HepG2 (cell line): ENCODE data around the gene BTF3L4. TPM values are rescaled to one million over a fixed set of nuclear protein-coding genes. Genes with fewer than 3 reads are reported as not detected.
"Not testable (repeated sequence)": the region's sequence is repeated elsewhere in the genome, so short reads cannot be mapped to it uniquely, and the experiment has no call there.

Experiments
- ATAC-seq: fragments of 200-7000 bp; cut with Tn5 transposase; 3 replicates; pipeline ENCODE4 v1.9.1; 2020; ENCODE audit warnings: mild to moderate bottlenecking, moderate library complexity
- BruUV-seq: library from RNA; stranded (reverse); fragments of 400-500 nt; replicated peaks from 2 replicates; lab custom pipeline; 2021; lab: Mats Ljungman, UMichigan
- CTCF ChIA-PET: fragments of 300-600 bp; formaldehyde crosslinking; extraction: SDS; loops from one replicate; lab custom pipeline; 2021; ENCODE audit warnings: low total read pairs, inconsistent platforms, low intra/inter-chr PET ratio; lab: Yijun Ruan, JAX
- POLR2A ChIA-PET: fragments of 350-600 bp; sonication (Branson Sonifier 250); formaldehyde crosslinking; loops from one replicate; lab custom pipeline; 2020; ENCODE audit warnings: antibody characterized with exemption, inconsistent platforms; lab: Yijun Ruan, JAX
- DNase-seq: peaks from one replicate; pipeline ENCODE4 v3.0.0-alpha.2; 2015; ENCODE audit warnings: low spot score
- FAIRE-seq: peaks from 3 replicates; lab custom pipeline; 2011; peaks lifted over from hg19 to GRCh38; lab: Jason Lieb, UNC
- H2AFZ ChIP-seq: one replicate; pipeline ENCODE4 v1.6.1; 2011; ENCODE audit warnings: low read length, inconsistent platforms
- H3K27ac ChIP-seq: fragments of 300-600 bp; 3 replicates; pipeline ENCODE4 v1.8.0; 2011; ENCODE audit warnings: mixed run types, mild to moderate bottlenecking, mixed read lengths, low read length, inconsistent platforms; ENCODE audit not compliant: insufficient read depth; ENCODE audit errors: extremely low read length
- H3K27me3 ChIP-seq, 2 experiments: fragments of 200-600 bp in 1 of 2; 2 replicates in 1 of 2; 3 replicates in 1 of 2; pipeline versions ENCODE4 v1.6.0 to v1.8.0; 2011; ENCODE audit warnings: low read length in 2 of 2, mild to moderate bottlenecking in 2 of 2, moderate library complexity in 2 of 2, inconsistent platforms in 1 of 2; ENCODE audit not compliant: insufficient read depth in 2 of 2, control insufficient read depth in 1 of 2
- H3K36me3 ChIP-seq, 2 experiments: fragments of 200-600 bp in 1 of 2; replicated peaks in 1 of 2; 2 replicates in 1 of 2; 3 replicates in 1 of 2; pipeline versions ENCODE4 v1.5.1 to v1.8.0; 2011; ENCODE audit warnings: low read length in 2 of 2, inconsistent platforms in 1 of 2; ENCODE audit not compliant: insufficient read depth in 2 of 2, control insufficient read depth in 1 of 2
- H3K4me1 ChIP-seq: 2 replicates; pipeline ENCODE4 v1.5.1; 2012; ENCODE audit warnings: low read length, inconsistent platforms; ENCODE audit not compliant: insufficient read depth
- H3K4me2 ChIP-seq: 2 replicates; pipeline ENCODE4 v1.6.0; 2011; ENCODE audit warnings: low read depth, low read length, inconsistent platforms
- H3K4me3 ChIP-seq, 3 experiments: fragments of 200-600 bp in 1 of 3; sonication (generic), shearing (Covaris generic) in 1 of 3; replicated peaks in 1 of 3; 2 replicates each; pipeline ENCODE4 v1.5.1; 2011 to 2016; ENCODE audit warnings: low read length in 3 of 3, inconsistent platforms in 2 of 3, low read depth in 2 of 3, mild to moderate bottlenecking in 2 of 3, control low read depth in 1 of 3, mixed read lengths in 1 of 3; ENCODE audit not compliant: insufficient read depth in 1 of 3
- H3K79me2 ChIP-seq: one replicate; pipeline ENCODE4 v1.6.1; 2011; ENCODE audit warnings: low read length, inconsistent platforms; ENCODE audit not compliant: insufficient read depth
- H3K9ac ChIP-seq: 2 replicates; pipeline ENCODE4 v1.6.0; 2011; ENCODE audit warnings: mild to moderate bottlenecking, low read depth, low read length, inconsistent platforms; ENCODE audit not compliant: insufficient read depth
- H3K9me3 ChIP-seq: 2 replicates; pipeline ENCODE4 v1.5.1; 2012; ENCODE audit warnings: mild to moderate bottlenecking, low read length
- H4K20me1 ChIP-seq: 2 replicates; pipeline ENCODE4 v1.6.0; 2011; ENCODE audit warnings: inconsistent platforms, mild to moderate bottlenecking, low read length, moderate library complexity; ENCODE audit not compliant: insufficient read depth
- CEBPG ChIP-seq: IDR thresholded peaks from 2 replicates; pipeline ENCODE4 v1.6.1; 2016
- FOXP1 ChIP-seq, 2 experiments: fragments of 450-650 bp in 1 of 2; IDR thresholded peaks; 2 replicates each; pipeline ENCODE4 v1.6.1; 2017 to 2018; ENCODE audit warnings: antibody characterized with exemption in 1 of 2
- PLRG1 ChIP-seq: fragments of 450-650 bp; conservative IDR thresholded peaks from 2 replicates; pipeline ENCODE4 v1.6.1; 2016
- ZNF224 ChIP-seq: sonication (generic); formaldehyde crosslinking; IDR thresholded peaks from 2 replicates; pipeline ENCODE4 v1.5.0; 2020; ENCODE audit warnings: mild to moderate bottlenecking, missing genetic modification reagents
- WGBS: methylation state at CpG from one replicate; pipeline ENCODE4 v1.1.6; 2017; ENCODE audit warnings: low lambda C conversion rate; 5-methylcytosine and 5-hydroxymethylcytosine counted together
- in situ Hi-C: cut with HindIII; loops from 2 replicates; pipeline ENCODE4 v1.10.0; 2017; ENCODE audit warnings: low pct_unique_long_range_greater_than_20kb; ENCODE audit not compliant: extremely low pct_ligation_motif_present
- intact Hi-C: fragments of 100-400 bp; cut with micrococcal nuclease; formaldehyde crosslinking; loops from one replicate; pipeline ENCODE4 v1.10.0; 2022; ENCODE audit not compliant: unreplicated experiment
- polyA plus RNA-seq, 8 experiments: library from polyadenylated mRNA; depleted of rRNA in 3 of 8; stranded (reverse) in 7 of 8; unstranded in 1 of 8; fragments of >200 nt; fragmentation: Illumina TruSeq in 4 of 8; extraction: Trizol in 4 of 8; gene quantifications; 2 replicates each; pipeline versions ENCODE4 v1.2.1 to v1.2.3, GENCODE V29; 2011 to 2016; ENCODE audit warnings: low read depth in 4 of 8, missing spikeins in 1 of 8, mixed read lengths in 1 of 8; ENCODE audit not compliant: insufficient read depth in 1 of 8
- total RNA-seq, 5 experiments: library from RNA; depleted of rRNA; stranded (reverse); fragments of >200 nt; fragmentation: Illumina TruSeq; extraction: Trizol; gene quantifications; 2 replicates each; pipeline ENCODE4 v1.2.3, GENCODE V29; 2016; ENCODE audit warnings: low read depth in 1 of 5

BTF3L4 gene
- total and polyA plus RNA-seq, 2 of the 13 experiments (the other 11 are each of a cell fraction or from before 2014, with no cell fraction given), result 59.0 to 74.3 TPM

DNA sequence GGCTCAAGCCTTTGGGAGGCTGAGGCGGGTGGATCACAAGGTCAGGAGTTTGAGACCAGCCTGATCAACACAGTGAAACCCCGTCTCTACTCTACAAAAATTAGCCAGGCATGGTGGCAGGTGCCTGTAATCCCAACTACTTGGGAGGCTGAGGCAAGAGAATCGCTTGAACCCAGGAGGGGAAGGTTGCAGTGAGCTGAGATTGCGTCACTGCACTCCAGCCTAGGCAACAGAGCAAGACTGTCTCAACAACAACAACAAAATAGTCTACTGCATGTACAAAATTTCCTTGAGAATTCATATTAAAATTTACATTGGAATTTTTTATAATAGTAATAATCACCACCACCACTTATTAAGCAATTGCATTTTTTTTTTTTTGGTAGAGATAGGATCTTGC is 6.8 kb upstream of the BTF3L4 start:
- ATAC-seq, FAIRE-seq, CTCF ChIA-PET, DNase-seq, H3K9ac ChIP-seq, in situ Hi-C loops, H3K4me2 ChIP-seq, BruUV-seq, H3K4me3 ChIP-seq, H3K36me3 ChIP-seq, H3K9me3 ChIP-seq, H2AFZ ChIP-seq, H3K27ac ChIP-seq, H3K27me3 ChIP-seq, H4K20me1 ChIP-seq, intact Hi-C loops: not testable (repeated sequence)
- TF ChIP-seq CEBPG (CRISPR knock-in tag), result 0 out of 2 replicates have a peak, but pooled peaks have one; percentile 6
- H3K79me2 ChIP-seq, result peaks cover 35% of the 10 kb centered on the region
- WGBS, result 86% methylated on average over 2 of the region's 4 CpGs
- peaks cover 26% of the 10 kb centered on the region for H3K4me1 ChIP-seq
- POLR2A ChIA-PET, result interaction anchor here (0.8 to 1.2 kb wide), 2 partner anchors 12 to 16 kb away, joined by 3 to 4 read pairs; partner anchors contain the start of gene KTI12

DNA sequence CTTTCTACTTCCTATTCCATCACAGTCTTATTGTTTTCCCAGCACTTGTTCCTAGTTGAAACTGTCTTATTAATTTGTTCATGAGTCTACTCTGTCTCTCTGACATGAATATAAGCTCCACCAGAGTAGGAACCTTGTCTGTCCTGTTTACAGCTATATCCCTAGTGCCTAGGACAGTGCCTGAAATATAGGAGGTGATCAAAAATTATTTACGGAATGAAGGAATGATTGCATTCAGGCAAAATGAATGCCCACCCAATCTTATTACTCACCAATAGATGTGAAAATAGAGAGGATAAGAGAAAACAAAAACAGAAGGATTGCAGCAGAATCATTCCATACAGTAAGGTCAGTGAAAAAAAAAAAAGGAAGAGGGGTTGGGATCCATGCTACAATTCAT is 2.2 kb upstream of the BTF3L4 start:
- ATAC-seq (no peak), DNase-seq (no peak), FAIRE-seq (no peak)
- Histone ChIP-seq H3K4me2 (peak overlapping the region; percentile 81), H3K4me1 (peaks cover 42% of the 10 kb centered on the region), H3K9ac (peak overlapping the region; percentile 88), H3K36me3 (no peaks in the 10 kb centered on the region; a peak in 1 of 5 replicates), H3K9me3 (no peaks in the 10 kb centered on the region), H3K4me3 (peak overlapping the region; percentile 85 to 89 (median 87)), H2AFZ (no peak overlapping the region), H4K20me1 (peaks cover 14% of the 10 kb centered on the region), H3K79me2 (peaks cover 61% of the 10 kb centered on the region)
- in situ Hi-C loops (no loop called here), intact Hi-C loops (loop anchor here (2.0 kb wide), 1 partner anchor 25 kb away; no protein-coding TSS in a partner anchor)
- CTCF ChIA-PET, result no interaction called here
- no peak for TF ChIP-seq PLRG1
- TF ChIP-seq ZNF224 (CRISPR knock-in tag), result 0 out of 2 replicates have a peak, but pooled peaks have one; percentile 2
- no peak for TF ChIP-seq FOXP1 (IDR thresholded peaks at IDR 0.05)
- TF ChIP-seq FOXP1 (CRISPR knock-in tag; IDR thresholded peaks at IDR 0.05), result no peak
- TF ChIP-seq, all 625 proteins: peak for 1
- H3K27ac ChIP-seq, result no peak overlapping the region
- WGBS, result 93% methylated on average over 1 of the region's 1 CpG
- no TSS peak for BruUV-seq
- H3K27me3 ChIP-seq, result no peaks in the 10 kb centered on the region; a peak in 1 of 5 replicates
- POLR2A ChIA-PET, result interaction anchor here (1.9 to 5.3 kb wide), 5 partner anchors 16 to 47 kb away, joined by 13 to 80 read pairs (median 22); partner anchors contain the start of gene KTI12
